ENCODE results near the gene DAB1. TPM values are rescaled to one million over a fixed set of nuclear protein-coding genes. Genes with fewer than 3 reads are reported as not detected.

Gene DAB1
- total RNA-seq, 1 experiment from 2014 or later = not detected

GRCh38 chr1:57010511-57010910 lies 413.3 kb downstream of the DAB1 start (continued):
- TF ChIP-seq REST (IDR thresholded peaks at IDR 0.05; ENCODE audit: low read depth) (no peak), SP1 (IDR thresholded peaks at IDR 0.05; ENCODE audit: low read depth) (no peak), CEBPB (IDR thresholded peaks at IDR 0.05; ENCODE audit: low read depth) (no peak), EZH2 (IDR thresholded peaks at IDR 0.05) (no peak), POLR2A (IDR thresholded peaks at IDR 0.05; ENCODE audit: borderline replicate concordance, extremely low read depth, insufficient read depth, insufficient read length) (no peak), ZBTB33 (IDR thresholded peaks at IDR 0.05; ENCODE audit: extremely low read depth, insufficient replicate concordance, low read length) (no peak)

- Histone ChIP-seq H3K4me2 (ENCODE audit: low read length) (no peak overlapping the region), H3K9me3 (ENCODE audit: control insufficient read depth in 1 of 2, insufficient read depth in 1 of 2, low read depth in 1 of 2, low read length in 2 of 2) (no peaks in the 10 kb centered on the region), H4K20me1 (ENCODE audit: insufficient read depth) (no peaks in the 10 kb centered on the region), H3K27me3 (ENCODE audit: insufficient read depth, low read length) (peaks cover 4% of the 10 kb centered on the region; the same call in 1 of the 2 replicates), H3K27ac (ENCODE audit: low read depth, low read length) (no peak overlapping the region), H3K36me3 (ENCODE audit: control insufficient read depth in 1 of 2, insufficient read depth in 2 of 2, low read length in 2 of 2) (no peaks in the 10 kb centered on the region), H3K9ac (ENCODE audit: low read length) (no peak overlapping the region), H3K4me1 (ENCODE audit: control insufficient read depth in 1 of 2, insufficient read depth in 2 of 2, low read length in 2 of 2) (no peaks in the 10 kb centered on the region), H3K4me3 (replicated peaks in 1 of 2; ENCODE audit: low read depth in 1 of 2, low read length in 2 of 2) (no peak overlapping the region), H2AFZ (ENCODE audit: low read depth, low read length, poor library complexity, severe bottlenecking) (no peak overlapping the region), H3K9me2 (ENCODE audit: insufficient read depth) (no peaks in the 10 kb centered on the region), H3K79me2 (ENCODE audit: insufficient read depth, low read length) (no peaks in the 10 kb centered on the region)
- ATAC-seq (no peak), DNase-seq (ENCODE audit: low read depth, low spot score) (no peak)
- intact Hi-C loops (cut with micrococcal nuclease) = no loop called here
- CTCF ChIA-PET = no interaction called here
- RAD21 ChIA-PET (ENCODE audit: low non-redundant PET in 1 of 2, low total read pairs in 2 of 2, uncharacterized antibody in 2 of 2, unreplicated experiment in 2 of 2) = no interaction called here
- POLR2A ChIA-PET = no interaction called here
- no TSS peak for BruUV-seq (replicated peaks)
- TF ChIP-seq POLR2A (IDR thresholded peaks at IDR 0.05; ENCODE audit: borderline replicate concordance, extremely low read depth, insufficient read depth, insufficient read length) (no peak), EZH2phosphoT487 (IDR thresholded peaks at IDR 0.05; ENCODE audit: borderline replicate concordance) (no peak), TCF7L2 (IDR thresholded peaks at IDR 0.05; ENCODE audit: borderline replicate concordance, extremely low read depth, insufficient read depth, insufficient read length) (no peak), CEBPB (IDR thresholded peaks at IDR 0.05; ENCODE audit: low read depth) (no peak), EZH2 (IDR thresholded peaks at IDR 0.05) (no peak), POLR2AphosphoS5 (IDR thresholded peaks at IDR 0.05; ENCODE audit: low read depth, low read length) (no peak), EGR1 (IDR thresholded peaks at IDR 0.05; ENCODE audit: low read depth) (no peak), REST (IDR thresholded peaks at IDR 0.05; ENCODE audit: low read depth) (no peak), ELF1 (IDR thresholded peaks at IDR 0.05; ENCODE audit: borderline replicate concordance, low read depth) (no peak), RAD21 (IDR thresholded peaks at IDR 0.05; ENCODE audit: low read depth) (no peak), FOSL1 (IDR thresholded peaks at IDR 0.05; ENCODE audit: low read depth) (no peak), ZNF274 (IDR thresholded peaks at IDR 0.05; ENCODE audit: low read depth, low read length) (no peak)
Measured at GRCh38 chr1:57007948-57008347, 415.9 kb downstream of the DAB1 start.

Data from HCT116 (cell line).